GM18861 (cell line): ENCODE measurements around the gene SETBP1.
A peak's percentile ranks its signal among the peaks of the same experiment; 100 is the strongest.

Experiments
- ATAC-seq: cut with Tn5 transposase; IDR thresholded peaks from one replicate; pipeline ENCODE4 v1.9.1; 2021; ENCODE audit not compliant: unreplicated experiment

SETBP1 gene

DNA sequence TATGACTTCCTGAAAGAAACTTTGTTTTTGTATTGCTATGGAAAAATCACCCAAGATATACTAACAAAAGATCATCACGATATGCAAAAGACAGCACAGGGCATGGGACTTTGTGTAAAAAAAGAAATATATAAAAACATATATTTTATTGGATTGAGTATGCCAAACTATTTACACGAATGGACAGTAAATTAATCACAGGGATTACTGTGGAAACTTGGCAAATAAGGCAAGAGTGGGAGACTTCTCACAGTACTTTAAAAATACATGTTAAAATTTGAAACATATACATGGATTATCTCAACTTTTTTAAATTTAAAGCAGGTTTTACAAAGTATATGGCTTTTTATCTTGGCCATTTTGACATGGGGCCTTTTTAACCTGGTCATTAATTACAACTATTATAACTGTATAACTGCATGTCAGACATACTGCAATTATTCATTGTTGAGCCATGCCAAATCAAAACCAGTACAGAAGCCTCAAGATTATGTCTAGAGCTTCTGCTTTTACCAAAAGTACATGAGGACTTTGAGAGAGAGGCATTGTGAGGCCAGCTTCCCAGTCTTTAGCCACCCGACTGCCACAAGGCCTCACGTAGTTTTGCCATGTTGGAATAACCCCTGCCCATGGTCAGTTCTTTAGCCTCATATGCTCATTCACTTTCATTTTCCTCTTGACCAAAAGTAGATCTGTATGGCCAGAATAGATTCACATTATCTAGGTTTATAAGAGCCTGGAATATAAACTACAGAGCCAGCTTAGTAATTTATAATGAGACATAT is 419.8 kb downstream of the SETBP1 start:
- no peak for ATAC-seq

GRCh38 chr18:45102126-45102525 is 421.4 kb downstream of the SETBP1 start:
- no peak for ATAC-seq

GRCh38 chr18:45102863-45103262 is 422.2 kb downstream of the SETBP1 start:
- ATAC-seq = no peak

- ATAC-seq = peak; percentile 25
These were observed 422.8 kb downstream of the SETBP1 start for GRCh38 chr18:45103319-45104048.

- ATAC-seq = peak; percentile 11
These were observed 423.3 kb downstream of the SETBP1 start for GRCh38 chr18:45104049-45104395.

DNA sequence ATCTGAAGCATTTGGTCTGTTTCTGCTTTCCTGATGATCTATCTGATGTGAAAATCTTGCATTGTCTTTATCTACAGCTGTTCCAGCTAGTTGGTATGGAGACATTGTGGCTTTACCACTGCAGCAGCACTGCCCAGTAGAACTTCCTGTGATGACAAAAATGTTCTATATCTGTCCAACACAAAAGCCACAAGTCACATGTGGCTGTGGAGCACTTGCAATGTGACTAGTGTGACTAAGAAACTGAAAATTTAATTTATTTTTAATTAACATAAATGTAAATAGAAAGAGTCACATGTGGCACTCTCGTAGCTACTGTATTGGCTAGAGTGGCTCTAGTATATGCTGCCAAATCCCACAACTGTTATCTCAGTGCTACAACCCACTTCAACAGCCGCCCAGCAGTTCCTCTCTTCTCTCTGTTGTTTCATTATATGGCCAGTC is 425.7 kb downstream of the SETBP1 start:
- peak; percentile 96 for ATAC-seq

DNA sequence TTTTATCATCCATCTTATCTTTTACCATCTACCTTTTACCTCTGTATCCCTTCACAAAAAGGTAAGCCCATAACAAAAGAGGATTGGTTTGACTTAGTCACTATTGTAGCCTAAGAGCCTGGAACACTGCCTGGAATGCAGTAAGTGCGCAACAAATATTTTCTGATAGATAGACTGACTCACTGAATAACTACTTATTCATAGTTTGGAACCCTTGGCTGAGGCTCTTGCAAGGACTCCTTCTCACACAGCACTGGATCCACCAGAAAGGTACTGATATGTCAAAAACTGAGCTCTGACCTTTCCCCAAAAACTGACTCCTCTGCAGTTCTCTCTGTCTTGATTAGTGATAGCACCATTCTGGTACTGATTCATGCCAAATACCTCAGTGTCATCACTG is 426.7 kb downstream of the SETBP1 start:
- no peak for ATAC-seq

DNA sequence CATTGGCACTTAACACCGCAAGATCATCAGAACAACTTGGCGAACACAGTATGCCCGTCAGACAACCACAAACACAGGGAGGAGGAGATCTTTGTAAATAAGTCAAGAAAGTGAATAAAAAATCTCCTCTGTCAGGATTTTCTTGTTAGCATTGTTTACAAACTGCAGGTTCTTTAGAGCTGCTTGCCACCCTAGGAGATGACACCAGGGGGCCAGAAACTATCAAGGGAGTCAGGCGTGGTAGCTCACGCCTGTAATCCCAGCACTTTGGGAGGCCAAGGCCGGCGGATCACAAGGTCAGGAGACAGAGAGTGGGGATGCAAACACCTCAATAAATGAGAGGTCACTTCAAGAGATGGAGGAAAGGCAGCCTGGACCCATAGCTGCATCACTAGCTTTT is 428.1 kb downstream of the SETBP1 start:
- ATAC-seq = no peak

- ATAC-seq = no peak
These were observed 428.6 kb downstream of the SETBP1 start for GRCh38 chr18:45109271-45109670.

DNA sequence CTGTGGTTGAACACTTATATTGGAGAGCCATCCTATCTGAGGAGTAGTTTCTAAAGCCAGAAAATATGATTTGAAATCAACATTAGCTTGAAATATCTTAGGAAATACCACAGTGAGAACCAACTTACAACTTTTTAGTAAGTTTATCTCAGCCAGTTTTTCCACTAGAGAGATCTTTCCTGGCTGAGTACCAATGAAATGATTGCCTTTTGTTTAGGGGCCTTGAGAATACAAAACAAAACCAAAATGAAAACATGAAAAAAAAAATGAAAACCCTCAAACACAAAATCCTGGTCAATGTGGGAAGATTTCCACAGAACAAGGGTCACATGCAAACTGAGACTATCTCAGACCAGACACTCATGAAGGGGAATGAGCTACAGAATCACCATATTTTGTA is 429.0 kb downstream of the SETBP1 start:
- no peak for ATAC-seq

DNA sequence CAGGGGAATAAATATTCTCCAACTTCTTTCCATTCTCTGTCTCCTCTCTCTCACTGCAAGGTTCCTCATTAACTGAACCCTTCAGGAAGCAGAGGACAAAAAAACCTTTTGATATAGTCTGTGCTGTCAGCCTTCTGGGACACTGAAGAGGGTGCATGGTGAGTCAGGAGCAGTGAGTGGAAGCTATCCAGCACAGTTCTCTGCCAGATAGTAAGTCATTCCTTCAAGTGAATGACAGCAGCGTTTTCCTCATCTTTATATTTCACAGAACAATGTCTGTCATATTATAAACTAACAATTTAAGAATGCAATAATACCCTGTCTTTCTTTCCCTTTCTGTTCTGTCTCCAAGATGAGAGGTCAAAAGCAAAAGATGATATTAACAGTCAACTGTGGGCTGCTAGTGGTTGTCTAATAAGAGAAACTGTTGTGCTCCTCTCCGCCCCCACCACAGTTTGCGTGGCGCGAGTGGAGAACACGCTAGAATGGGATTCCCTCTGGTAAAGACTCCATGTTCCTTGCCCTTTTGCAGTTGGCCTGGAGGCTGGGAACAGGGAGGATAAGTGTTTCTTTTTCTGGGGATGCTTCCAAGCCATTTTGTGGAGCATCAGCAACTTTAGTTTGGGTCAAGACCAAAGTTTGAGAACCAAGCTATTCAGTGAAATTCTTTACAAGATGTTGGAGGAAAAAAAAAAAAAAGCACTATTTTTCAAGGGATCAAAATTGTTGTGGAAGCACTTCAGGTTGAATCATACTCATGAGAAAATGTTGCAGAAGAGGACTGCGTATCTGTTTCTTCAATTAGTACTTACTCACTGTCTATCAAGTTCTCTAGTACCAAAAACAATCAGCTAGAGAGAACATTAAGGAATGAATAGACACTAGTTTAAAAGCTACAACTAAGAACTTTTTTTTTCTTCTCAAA is 430.2 kb downstream of the SETBP1 start:
- no peak for ATAC-seq

DNA sequence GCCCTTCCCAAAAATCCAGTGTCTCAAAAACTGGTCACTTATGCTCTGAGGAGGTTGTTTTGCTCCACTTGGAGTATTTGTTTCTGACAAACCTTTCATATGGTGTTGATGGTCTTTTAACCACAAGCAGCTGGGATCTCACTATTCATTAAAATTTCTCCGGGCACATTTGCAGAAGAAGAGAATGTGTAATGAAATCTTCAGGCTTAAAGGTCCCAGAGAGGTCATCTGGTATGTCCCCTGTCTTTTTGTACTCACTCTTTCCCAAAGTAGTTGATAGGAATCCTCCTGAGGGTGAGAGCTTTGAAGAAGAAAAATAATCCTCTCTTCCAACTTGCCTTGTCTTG is 430.8 kb downstream of the SETBP1 start:
- no peak for ATAC-seq

- no peak for ATAC-seq
These were observed 432.0 kb downstream of the SETBP1 start for GRCh38 chr18:45112682-45113081.

DNA sequence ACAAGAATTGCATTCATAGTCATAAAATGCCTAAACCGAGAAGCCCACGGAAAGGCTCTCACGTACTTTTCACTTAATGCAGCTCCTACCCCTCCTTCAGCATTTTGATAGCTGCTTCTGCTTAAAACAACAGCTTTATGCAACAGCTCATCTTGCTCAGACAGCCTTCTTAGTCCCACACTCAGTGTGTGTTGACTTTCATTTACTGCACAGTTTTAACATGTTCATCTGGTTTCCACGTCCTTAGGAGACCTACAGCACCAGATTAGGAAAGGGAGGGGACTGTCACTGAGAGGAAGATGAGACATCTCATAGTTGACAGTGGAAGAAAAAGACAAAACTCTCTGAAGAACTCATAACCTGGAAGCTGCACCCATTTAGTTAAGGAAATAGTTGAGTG is 435.4 kb downstream of the SETBP1 start:
- no peak for ATAC-seq
